Iris pigment epithelial cell (primary cell): Measurements from ENCODE around the gene TMEM89.

Experiments
- DNase-seq: peaks from one replicate; pipeline ENCODE4 v3.0.0-alpha.2; 2011; ENCODE audit warnings: low read depth

Gene TMEM89

GRCh38 chr3:48621461-48621869 is at the start of gene TMEM89:
Gene TMEM89 (minus strand): TSS chr3:48621769. CDS start chr3:48621756, 13 bp downstream.
- DNase-seq: no peak

- DNase-seq: no peak
Measured at GRCh38 chr3:48664929-48665328, 43.4 kb upstream of the TMEM89 start.

GRCh38 chr3:48664313-48664644 is 42.7 kb upstream of the TMEM89 start:
- no peak for DNase-seq

GRCh38 chr3:48663489-48664312 is 42.1 kb upstream of the TMEM89 start:
- peak; percentile 100 for DNase-seq

- peak; percentile 93 for DNase-seq
Measured at GRCh38 chr3:48662753-48663488, 41.4 kb upstream of the TMEM89 start, which contains the start of gene CELSR3. Gene CELSR3 (minus strand): TSS chr3:48662886. CDS start chr3:48662634, 252 bp downstream.

- no peak for DNase-seq
Measured at GRCh38 chr3:48662145-48662752, 40.7 kb upstream of the TMEM89 start.

- peak; percentile 46 for DNase-seq
Measured at GRCh38 chr3:48661501-48662144, 40.1 kb upstream of the TMEM89 start.

- no peak for DNase-seq
Measured at GRCh38 chr3:48660800-48661400, 39.3 kb upstream of the TMEM89 start.

- DNase-seq: no peak
Measured at GRCh38 chr3:48656841-48657281, 35.3 kb upstream of the TMEM89 start.

GRCh38 chr3:48656061-48656840 is 34.7 kb upstream of the TMEM89 start:
- DNase-seq: peak; percentile 68

- DNase-seq: no peak
Measured at GRCh38 chr3:48655606-48656005, 34.0 kb upstream of the TMEM89 start.

GRCh38 chr3:48655063-48655462 is 33.5 kb upstream of the TMEM89 start:
- DNase-seq: no peak

GRCh38 chr3:48652923-48653715 is 31.6 kb upstream of the TMEM89 start:
- DNase-seq: no peak

- DNase-seq: no peak
Measured at GRCh38 chr3:48651771-48652170, 30.2 kb upstream of the TMEM89 start.

- DNase-seq: no peak
Measured at GRCh38 chr3:48650723-48651122, 29.2 kb upstream of the TMEM89 start.

- DNase-seq: no peak
Measured at GRCh38 chr3:48648188-48648850, 26.8 kb upstream of the TMEM89 start.

GRCh38 chr3:48647714-48648113 is 26.1 kb upstream of the TMEM89 start:
- no peak for DNase-seq

GRCh38 chr3:48644898-48645760 is 23.6 kb upstream of the TMEM89 start:
- DNase-seq: no peak

- no peak for DNase-seq
Measured at GRCh38 chr3:48642605-48643004, 21.0 kb upstream of the TMEM89 start.
